Measurements from ENCODE around the gene LILRA1.

DNA sequence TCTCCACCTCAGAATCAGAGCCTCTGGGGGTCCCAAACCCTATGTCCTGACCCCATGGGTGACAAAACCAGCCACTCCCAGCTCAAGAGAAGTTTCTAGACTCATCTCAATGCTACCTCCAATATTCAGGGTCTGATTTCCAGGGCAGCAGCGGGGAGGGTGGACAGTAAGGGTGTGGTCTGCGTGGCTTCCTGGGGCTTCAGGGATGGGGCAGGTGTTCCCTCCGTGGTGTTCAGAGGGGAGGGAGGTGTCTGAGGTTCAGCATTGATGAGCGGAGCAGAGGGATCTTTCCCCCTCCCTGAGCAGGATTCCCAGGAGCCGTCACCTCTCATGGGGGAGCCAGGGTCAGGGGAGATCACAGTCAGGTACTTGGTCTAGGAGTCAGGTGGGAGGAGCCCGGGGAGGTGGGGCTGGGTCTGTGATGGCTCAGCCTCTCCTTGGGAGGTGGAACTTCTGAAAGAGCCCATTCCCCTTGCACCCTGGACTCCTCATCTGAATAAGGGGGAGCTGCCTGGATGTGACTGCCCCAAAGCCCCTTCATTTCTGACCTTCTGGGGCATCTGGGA lies 16.9 kb upstream of the LILRA1 start:
- TF ChIP-seq, protein P1, sequence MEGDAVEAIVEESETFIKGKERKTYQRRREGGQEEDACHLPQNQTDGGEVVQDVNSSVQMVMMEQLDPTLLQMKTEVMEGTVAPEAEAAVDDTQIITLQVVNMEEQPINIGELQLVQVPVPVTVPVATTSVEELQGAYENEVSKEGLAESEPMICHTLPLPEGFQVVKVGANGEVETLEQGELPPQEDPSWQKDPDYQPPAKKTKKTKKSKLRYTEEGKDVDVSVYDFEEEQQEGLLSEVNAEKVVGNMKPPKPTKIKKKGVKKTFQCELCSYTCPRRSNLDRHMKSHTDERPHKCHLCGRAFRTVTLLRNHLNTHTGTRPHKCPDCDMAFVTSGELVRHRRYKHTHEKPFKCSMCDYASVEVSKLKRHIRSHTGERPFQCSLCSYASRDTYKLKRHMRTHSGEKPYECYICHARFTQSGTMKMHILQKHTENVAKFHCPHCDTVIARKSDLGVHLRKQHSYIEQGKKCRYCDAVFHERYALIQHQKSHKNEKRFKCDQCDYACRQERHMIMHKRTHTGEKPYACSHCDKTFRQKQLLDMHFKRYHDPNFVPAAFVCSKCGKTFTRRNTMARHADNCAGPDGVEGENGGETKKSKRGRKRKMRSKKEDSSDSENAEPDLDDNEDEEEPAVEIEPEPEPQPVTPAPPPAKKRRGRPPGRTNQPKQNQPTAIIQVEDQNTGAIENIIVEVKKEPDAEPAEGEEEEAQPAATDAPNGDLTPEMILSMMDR (IDR thresholded peaks at IDR 0.05): no peak
- TF ChIP-seq EP300 (IDR thresholded peaks at IDR 0.05): no peak
- no peak for TF ChIP-seq POLR2A (IDR thresholded peaks at IDR 0.05)
- no peak for TF ChIP-seq POLR2AphosphoS5 (IDR thresholded peaks at IDR 0.05)

Measured in suprapubic skin (tissue), 4 donors.